GM19395 (cell line): Measurements from ENCODE around the gene CRPPA.
"Not testable (repeated sequence)": the region's sequence is repeated elsewhere in the genome, so short reads cannot be mapped to it uniquely, and the experiment has no call there.

ENCODE experiments used
- ATAC-seq: cut with Tn5 transposase; IDR thresholded peaks from one replicate; pipeline ENCODE4 v1.9.1; 2021; ENCODE audit warnings: mild to moderate bottlenecking, moderate library complexity; ENCODE audit not compliant: unreplicated experiment

CRPPA gene

DNA sequence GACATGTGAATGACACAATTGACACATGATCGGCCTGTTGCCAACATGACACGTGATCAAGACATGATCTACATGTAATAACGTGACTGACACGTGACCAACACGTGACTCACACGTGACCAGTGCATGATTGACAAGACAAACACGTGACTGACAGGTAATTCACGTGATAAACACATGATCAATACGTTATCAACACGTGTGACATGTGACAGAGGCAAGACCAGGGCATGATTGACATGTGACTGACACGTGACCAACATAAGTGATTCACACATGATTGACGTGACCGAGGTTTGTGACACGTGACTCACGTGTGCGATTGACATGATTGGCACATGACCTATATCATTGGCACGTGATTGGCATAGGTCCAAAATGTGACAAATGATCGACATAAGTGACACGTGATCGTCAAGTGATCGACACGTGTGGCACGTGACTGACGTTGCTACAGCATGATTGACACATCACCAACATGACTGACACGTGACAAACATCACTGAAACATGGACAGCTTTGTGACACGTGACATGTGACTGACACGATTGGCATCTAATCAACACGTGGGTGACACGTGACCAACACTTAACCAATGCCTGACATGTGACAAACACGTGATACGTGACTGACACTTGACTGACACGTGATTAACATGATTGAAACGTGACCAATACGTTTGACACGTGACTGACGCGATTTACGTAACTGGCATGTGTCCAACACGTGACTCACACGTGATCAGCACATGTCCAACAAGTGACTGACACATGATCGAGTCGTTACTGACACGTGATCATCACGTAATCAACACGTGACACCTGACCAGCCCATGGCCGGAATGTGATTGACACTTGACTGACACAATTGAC, 23.0 kb downstream of the CRPPA start:
- ATAC-seq: no peak

GRCh38 chr7:16397501-16398145, 23.7 kb downstream of the CRPPA start:
- no peak for ATAC-seq

- ATAC-seq: no peak
Measured at GRCh38 chr7:16396766-16397500, 24.4 kb downstream of the CRPPA start.

GRCh38 chr7:16395121-16395520, 26.2 kb downstream of the CRPPA start:
- no peak for ATAC-seq

DNA sequence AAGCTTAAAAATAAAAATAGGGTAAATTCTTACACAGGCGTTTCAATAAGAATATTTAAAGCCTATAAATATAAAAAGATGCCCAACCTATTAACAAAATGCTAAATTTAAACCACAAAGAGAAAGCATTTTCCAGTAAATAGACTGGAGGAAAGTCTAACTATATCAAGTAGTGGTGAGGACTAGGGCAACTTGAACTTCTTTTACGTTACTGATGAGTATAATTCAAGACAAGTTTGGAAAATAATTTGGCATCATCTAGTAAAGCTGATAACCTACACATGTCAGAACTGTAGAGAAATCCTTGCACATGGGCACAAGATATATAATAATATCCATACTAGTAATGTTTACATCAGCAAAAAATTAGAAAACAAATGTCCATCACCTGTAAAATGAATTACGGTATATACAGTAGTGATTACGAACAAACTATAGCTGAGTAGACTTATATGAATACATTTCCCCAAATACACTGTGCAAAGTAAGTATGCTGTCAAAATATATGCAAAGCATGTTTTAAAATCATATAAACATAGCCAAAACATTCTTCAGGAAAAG, 27.4 kb downstream of the CRPPA start:
- ATAC-seq: no peak

DNA sequence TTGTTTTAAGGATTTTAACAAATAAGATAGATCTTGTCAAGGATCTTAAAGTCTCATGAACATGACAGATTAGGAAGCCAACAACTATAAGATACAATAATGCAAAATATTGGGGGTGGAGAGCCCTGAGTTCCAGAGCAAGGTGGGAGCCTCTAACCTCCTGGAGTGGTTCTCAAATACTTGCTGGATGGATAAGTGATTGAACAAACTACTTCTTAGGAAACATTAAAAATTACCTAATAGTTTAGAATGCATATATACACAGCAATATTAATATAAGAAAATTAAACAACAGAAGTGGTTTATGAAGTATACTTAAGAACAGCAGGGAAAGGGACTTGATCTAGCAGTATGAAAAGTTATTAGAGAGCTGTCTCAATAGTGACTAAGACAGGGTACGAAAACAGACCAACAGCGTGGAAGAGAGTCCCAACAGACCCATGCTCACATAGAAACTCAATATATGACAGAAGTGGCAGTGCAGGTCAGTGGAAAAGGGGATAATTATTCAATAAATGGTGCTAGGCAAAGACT, 28.3 kb downstream of the CRPPA start:
- ATAC-seq: no peak

DNA sequence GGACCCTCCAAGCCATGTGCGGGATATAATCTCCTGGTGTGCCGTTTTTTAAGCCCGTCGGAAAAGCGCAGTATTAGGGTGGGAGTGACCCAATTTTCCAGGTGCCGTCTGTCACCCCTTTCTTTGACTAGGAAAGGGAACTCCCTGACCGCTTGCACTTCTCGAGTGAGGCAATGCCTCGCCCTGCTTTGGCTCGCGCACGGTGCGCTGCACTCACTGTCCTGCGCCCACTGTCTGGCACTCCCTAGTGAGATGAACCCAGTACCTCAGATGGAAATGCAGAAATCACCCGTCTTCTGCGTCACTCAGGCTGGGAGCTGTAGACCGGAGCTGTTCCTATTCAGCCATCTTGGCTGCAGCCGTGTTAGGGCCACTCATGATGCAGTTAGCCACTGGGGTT, 37.6 kb downstream of the CRPPA start:
- ATAC-seq: not testable (repeated sequence)

- ATAC-seq: not testable (repeated sequence)
Measured at GRCh38 chr7:16383103-16383502, 38.2 kb downstream of the CRPPA start.
